ENCODE results near the gene RAD23A.
A peak's percentile ranks its signal among the peaks of the same experiment; 100 is the strongest.

RAD23A gene

GRCh38 chr19:12996406-12997094, 50.9 kb downstream of the RAD23A start:
- DNase-seq: no peak
- Histone ChIP-seq H3K27ac (no peak overlapping the region), H3K4me3 (ENCODE audit: low read depth, low read length) (peak overlapping the region; percentile 75), H3K36me3 (replicated peaks) (peaks cover 4% of the 10 kb centered on the region), H3K27me3 (replicated peaks) (no peaks in the 10 kb centered on the region)
- in situ Hi-C loops (cut with HindIII; ENCODE audit: low pct_ligation_motif_present, low sequenced_read_pairs): no loop called here
- TF ChIP-seq CTCF (IDR thresholded peaks at IDR 0.05; ENCODE audit: low read depth, low read length, missing control alignments): no peak

DNA sequence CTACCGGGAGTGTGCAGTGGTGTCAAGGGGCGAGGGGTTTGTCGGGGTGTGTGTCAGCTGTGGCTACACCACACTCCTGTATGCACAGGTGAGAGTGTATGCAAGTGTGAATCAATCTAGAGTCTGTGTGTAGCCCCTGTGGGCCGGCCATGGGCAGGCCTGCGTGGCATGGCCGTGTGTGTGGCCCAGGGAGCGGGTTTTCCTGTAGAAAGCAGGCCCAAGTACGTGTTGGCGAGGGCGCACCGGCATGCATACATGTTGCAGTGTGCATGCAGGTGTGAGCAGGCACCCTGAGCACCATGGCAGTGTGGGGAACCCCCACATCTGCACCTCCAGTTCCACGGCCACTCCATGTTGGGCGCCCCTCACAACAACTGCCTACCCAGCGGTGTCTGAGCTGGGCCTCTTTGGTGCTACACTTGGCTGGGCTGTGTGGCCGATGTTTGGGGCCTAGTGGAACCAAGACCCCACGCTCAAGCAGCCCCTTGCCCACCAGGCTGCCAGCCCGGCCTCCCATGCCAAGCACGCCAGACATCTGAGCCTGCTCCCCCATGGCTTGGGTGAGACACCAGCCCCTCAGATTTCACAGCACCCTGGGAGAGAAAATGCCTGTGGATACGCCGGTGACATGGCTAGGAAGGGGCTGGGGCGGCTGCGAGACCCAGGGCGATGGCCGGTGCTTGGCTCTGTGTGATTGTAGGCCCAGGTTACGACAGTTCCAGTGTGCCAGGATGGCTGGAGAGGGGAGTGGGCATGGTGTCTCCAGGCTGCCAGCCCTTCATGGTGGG, 51.7 kb downstream of the RAD23A start:
- in situ Hi-C loops (cut with HindIII; ENCODE audit: low pct_ligation_motif_present, low sequenced_read_pairs): no loop called here
- H3K27me3 ChIP-seq (replicated peaks): no peaks in the 10 kb centered on the region
- peaks cover 4% of the 10 kb centered on the region for H3K36me3 ChIP-seq (replicated peaks)
- H3K4me3 ChIP-seq (ENCODE audit: low read depth, low read length): no peak overlapping the region
- H3K27ac ChIP-seq: no peak overlapping the region
- no peak for DNase-seq
- TF ChIP-seq CTCF (IDR thresholded peaks at IDR 0.05; ENCODE audit: low read depth, low read length, missing control alignments): no peak

DNA sequence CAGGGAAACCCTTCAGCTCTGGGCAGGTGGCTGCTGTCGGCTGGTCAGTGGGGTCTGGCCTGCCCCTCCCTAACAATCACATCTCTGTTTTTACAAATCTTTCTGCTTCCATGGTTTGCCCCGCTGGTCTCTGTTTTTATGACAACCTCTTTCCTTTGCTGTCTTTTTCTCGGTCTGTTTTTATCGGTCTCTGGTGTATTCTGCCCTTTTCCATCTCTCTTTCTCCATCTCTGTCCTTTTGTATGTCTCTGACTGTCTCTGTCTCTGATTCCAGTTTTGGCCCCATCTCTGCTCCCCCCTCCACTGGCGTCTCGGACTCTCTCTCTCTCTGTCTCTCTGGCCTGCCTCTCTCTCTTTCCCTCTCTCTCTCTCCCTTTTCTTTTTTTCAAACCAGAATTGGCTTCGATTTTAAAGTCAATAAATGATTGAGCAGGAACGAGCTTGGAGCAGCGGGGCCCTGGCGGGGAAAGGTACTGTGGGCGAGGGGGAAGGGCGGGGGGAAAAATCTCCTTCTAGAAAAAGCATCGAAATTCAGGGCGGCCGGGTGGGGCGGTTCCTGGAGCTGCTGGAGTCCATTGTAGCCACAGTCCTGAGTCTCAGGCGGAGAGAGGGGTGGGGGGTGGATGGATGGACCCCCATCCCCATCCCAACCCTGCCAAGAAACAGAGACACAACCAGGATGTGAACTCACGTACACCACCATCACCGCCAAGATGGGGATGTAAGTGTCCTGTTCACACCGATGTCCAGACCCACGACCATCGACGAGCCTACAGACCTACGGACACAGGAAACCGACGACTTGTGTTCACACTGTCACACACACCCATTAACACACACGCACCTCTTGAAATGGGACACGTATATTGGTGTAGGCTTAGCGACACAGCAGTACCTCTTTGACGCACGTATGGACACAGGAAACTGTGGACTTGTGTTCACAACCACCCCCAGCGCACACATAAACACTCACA, 52.6 kb downstream of the RAD23A start:
- no peak for DNase-seq
- Histone ChIP-seq H3K4me3 (ENCODE audit: low read depth, low read length) (no peak overlapping the region), H3K27me3 (replicated peaks) (no peaks in the 10 kb centered on the region), H3K36me3 (replicated peaks) (peaks cover 4% of the 10 kb centered on the region), H3K27ac (no peak overlapping the region)
- no peak for TF ChIP-seq CTCF (IDR thresholded peaks at IDR 0.05; ENCODE audit: low read depth, low read length, missing control alignments)
- in situ Hi-C loops (cut with HindIII; ENCODE audit: low pct_ligation_motif_present, low sequenced_read_pairs): no loop called here

- TF ChIP-seq CTCF (IDR thresholded peaks at IDR 0.05; ENCODE audit: low read depth, low read length, missing control alignments): no peak
- Histone ChIP-seq H3K27ac (no peak overlapping the region), H3K27me3 (replicated peaks) (no peaks in the 10 kb centered on the region), H3K4me3 (ENCODE audit: low read depth, low read length) (no peak overlapping the region), H3K36me3 (replicated peaks) (peaks cover 4% of the 10 kb centered on the region)
- DNase-seq: no peak
- in situ Hi-C loops (cut with HindIII; ENCODE audit: low pct_ligation_motif_present, low sequenced_read_pairs): no loop called here
These were observed 55.5 kb downstream of the RAD23A start for GRCh38 chr19:13001166-13001501.

GRCh38 chr19:13001502-13002165, 56.0 kb downstream of the RAD23A start:
- Histone ChIP-seq H3K27ac (no peak overlapping the region), H3K36me3 (replicated peaks) (peaks cover 4% of the 10 kb centered on the region), H3K4me3 (ENCODE audit: low read depth, low read length) (no peak overlapping the region), H3K27me3 (replicated peaks) (no peaks in the 10 kb centered on the region)
- in situ Hi-C loops (cut with HindIII; ENCODE audit: low pct_ligation_motif_present, low sequenced_read_pairs): no loop called here
- no peak for TF ChIP-seq CTCF (IDR thresholded peaks at IDR 0.05; ENCODE audit: low read depth, low read length, missing control alignments)
- DNase-seq: no peak
